Measurements from ENCODE around the gene GPR153.
"Not testable (repeated sequence)": the region's sequence is repeated elsewhere in the genome, so short reads cannot be mapped to it uniquely, and the experiment has no call there.

DNA sequence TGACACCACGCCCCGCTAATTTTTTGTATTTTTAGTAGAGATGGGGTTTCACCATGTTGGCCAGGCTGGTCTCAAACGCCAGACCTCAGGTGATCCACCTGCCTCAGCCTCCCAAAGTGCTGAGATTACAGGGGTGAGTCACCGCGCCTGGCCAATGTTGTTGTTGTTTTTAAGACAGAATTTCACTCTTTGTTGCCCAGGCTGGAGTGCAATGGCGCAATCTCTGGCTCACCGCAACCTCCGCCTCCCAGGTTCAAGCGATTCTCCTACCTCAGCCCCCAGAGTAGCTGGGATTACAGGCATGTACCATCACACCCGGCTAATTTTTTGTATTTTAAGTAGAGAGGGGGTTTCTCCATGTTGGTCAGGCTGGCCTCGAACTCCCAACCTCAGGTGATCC, 41.3 kb downstream of the GPR153 start:
- TF ChIP-seq CTCF, POLR2A (IDR thresholded peaks at IDR 0.05): not testable (repeated sequence)
